Gastroesophageal sphincter (tissue), 4 donors: ENCODE data around the gene PAH. TPM values are rescaled to one million over a fixed set of nuclear protein-coding genes. Genes with fewer than 3 reads are reported as not detected.

Source experiments
- ATAC-seq: fragments of 150-250 bp; one replicate; pipeline ENCODE4 v1.9.1; 2016; ENCODE audit warnings: mild to moderate bottlenecking, moderate library complexity
- H3K27ac ChIP-seq, 4 donors: fragments of 200-600 bp; sonication (generic) in 3 of 4; 1 replicate in 3 of 4; 2 replicates in 1 of 4; pipeline ENCODE4 v1.5.1; 2016 to 2019
- H3K27me3 ChIP-seq: fragments of 200-600 bp; sonication (generic); one replicate; pipeline ENCODE4 v1.5.1; 2019
- H3K36me3 ChIP-seq, 2 donors: fragments of 200-600 bp; sonication (generic); one replicate each; pipeline ENCODE4 v1.5.1; 2019; ENCODE audit warnings: control low read depth in 1 of 2
- H3K4me1 ChIP-seq, 3 donors: fragments of 200-600 bp; sonication (generic); 1 replicate in 2 of 3; 2 replicates in 1 of 3; pipeline ENCODE4 v1.5.1; 2016 to 2019; ENCODE audit warnings: control low read depth in 2 of 3
- H3K4me3 ChIP-seq, 2 donors: fragments of 200-600 bp; sonication (generic); one replicate each; pipeline ENCODE4 v1.5.1; 2019; ENCODE audit warnings: mild to moderate bottlenecking in 1 of 2, moderate library complexity in 1 of 2
- H3K9me3 ChIP-seq, 3 donors: fragments of 200-600 bp; sonication (generic); one replicate each; pipeline ENCODE4 v1.5.1; 2017 to 2019; ENCODE audit warnings: control low read depth in 2 of 3
- EP300 ChIP-seq: sonication (generic); formaldehyde crosslinking; IDR thresholded peaks from one replicate; pipeline ENCODE4 v1.6.1; 2017; ENCODE audit warnings: antibody characterized with exemption, mild to moderate bottlenecking
- POLR2A ChIP-seq, 2 donors: fragments of 450-650 bp; IDR thresholded peaks; one replicate each; pipeline ENCODE4 v1.6.1; 2017; ENCODE audit warnings: antibody characterized with exemption in 2 of 2, mild to moderate bottlenecking in 2 of 2, moderate library complexity in 1 of 2
- POLR2AphosphoS5 ChIP-seq: sonication (generic); formaldehyde crosslinking; IDR thresholded peaks from one replicate; pipeline ENCODE4 v1.6.1; 2017; ENCODE audit warnings: antibody characterized with exemption
- WGBS, 2 donors: methylation state at CpG; one replicate each; pipeline ENCODE4 v1.1.5; 2018; ENCODE audit warnings: low coverage in 1 of 2; 5-methylcytosine and 5-hydroxymethylcytosine counted together
- total RNA-seq, 4 donors: library from RNA; depleted of rRNA; stranded (reverse); fragments of >200 nt; gene quantifications; one replicate each; pipeline ENCODE4 v1.1.0, GENCODE V29; 2016
- TF ChIP-seq, protein P1 (sequence below), 4 experiments: fragments of 200-600 bp in 2 of 4; fragments of 450-650 bp in 2 of 4; sonication (generic) in 1 of 4; IDR thresholded peaks; one replicate each; pipeline ENCODE4 v1.5.1; 2017 to 2019; ENCODE audit warnings: antibody characterized with exemption in 4 of 4, mild to moderate bottlenecking in 2 of 4, moderate library complexity in 2 of 4

The PAH gene
- total RNA-seq, 4 donors from 2014 or later, result 0.67 TPM; not detected in 3

DNA sequence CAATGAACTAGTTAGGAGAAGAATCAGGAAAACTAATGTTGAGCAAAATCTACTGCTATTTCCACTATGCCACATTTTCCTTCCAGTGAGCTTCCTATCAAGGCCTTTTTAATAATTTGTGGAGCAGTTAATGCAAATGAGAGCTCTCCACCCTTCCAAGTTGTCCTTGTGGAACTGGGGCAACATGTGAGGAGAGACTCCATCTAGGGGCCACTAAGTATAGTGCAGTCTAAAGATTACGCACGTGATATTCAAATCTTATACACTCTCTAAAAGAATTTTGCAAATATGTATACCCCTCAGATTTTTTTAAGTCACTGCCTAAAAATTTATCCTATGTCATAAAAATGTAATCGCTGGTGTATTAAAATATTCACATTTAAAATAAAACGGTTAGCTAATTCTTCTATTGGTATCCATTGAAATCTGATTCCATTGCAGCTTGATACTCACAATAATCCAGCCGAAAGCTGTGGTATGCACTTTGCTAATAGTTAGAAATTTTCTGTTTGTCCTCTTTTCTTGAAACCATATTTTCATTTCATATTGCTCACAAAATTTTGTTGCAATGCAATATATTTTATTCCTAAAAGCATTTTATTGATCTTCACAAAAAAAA is 100.1 kb downstream of the PAH start:
- H3K4me1 ChIP-seq, result no peaks in the 10 kb centered on the region
- TF ChIP-seq EP300 (no peak), POLR2A (IDR thresholded peaks at IDR 0.05) (no peak), POLR2AphosphoS5 (no peak)
- TF ChIP-seq, protein P1, sequence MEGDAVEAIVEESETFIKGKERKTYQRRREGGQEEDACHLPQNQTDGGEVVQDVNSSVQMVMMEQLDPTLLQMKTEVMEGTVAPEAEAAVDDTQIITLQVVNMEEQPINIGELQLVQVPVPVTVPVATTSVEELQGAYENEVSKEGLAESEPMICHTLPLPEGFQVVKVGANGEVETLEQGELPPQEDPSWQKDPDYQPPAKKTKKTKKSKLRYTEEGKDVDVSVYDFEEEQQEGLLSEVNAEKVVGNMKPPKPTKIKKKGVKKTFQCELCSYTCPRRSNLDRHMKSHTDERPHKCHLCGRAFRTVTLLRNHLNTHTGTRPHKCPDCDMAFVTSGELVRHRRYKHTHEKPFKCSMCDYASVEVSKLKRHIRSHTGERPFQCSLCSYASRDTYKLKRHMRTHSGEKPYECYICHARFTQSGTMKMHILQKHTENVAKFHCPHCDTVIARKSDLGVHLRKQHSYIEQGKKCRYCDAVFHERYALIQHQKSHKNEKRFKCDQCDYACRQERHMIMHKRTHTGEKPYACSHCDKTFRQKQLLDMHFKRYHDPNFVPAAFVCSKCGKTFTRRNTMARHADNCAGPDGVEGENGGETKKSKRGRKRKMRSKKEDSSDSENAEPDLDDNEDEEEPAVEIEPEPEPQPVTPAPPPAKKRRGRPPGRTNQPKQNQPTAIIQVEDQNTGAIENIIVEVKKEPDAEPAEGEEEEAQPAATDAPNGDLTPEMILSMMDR (IDR thresholded peaks at IDR 0.05), result peak in 3 of 4 experiments; percentile 26 to 45 (median 43)
- no peak overlapping the region for H3K27ac ChIP-seq
- H3K9me3 ChIP-seq, result no peaks in the 10 kb centered on the region
- WGBS, 2 donors, result 11 to 15% methylated on average over 5 of the region's 5 CpGs
- H3K27me3 ChIP-seq, result peaks cover 44% of the 10 kb centered on the region
- H3K4me3 ChIP-seq, result no peak overlapping the region
- ATAC-seq, result no peak
- no peaks in the 10 kb centered on the region for H3K36me3 ChIP-seq

DNA sequence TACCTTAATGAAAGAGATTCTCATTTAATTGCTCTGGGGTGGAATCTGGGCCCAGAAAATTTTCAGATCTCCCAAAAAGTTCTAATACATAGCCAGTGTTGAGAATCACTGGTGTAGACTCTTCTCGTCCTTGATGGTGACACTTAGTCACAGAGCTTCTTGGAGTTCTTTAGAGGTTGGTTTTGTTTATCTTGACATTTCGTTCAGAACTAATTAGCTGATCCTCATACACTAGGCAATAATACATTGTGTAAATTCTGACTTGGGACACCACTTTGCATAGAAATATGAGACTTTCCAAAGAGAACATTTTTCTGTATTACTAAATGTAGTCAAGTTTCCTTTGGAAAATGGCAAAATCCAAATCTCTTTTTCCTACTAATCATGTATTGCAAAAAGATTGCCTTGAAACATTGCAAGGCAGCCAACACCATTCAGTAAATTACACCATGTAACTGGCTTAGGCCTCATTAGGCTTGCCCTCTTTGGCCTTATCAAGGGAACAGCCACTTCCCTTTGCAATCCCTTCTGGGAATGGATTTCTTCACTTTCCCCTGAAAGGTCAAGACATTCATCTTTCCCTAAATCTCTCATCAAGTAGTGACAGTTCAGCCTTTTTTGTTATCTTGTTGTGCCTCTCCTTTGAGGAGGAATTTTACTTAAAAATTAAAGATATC is 102.2 kb downstream of the PAH start:
- Histone ChIP-seq H3K36me3 (no peaks in the 10 kb centered on the region), H3K4me1 (no peaks in the 10 kb centered on the region), H3K27me3 (peaks cover 34% of the 10 kb centered on the region), H3K4me3 (no peak overlapping the region), H3K9me3 (no peaks in the 10 kb centered on the region), H3K27ac (peak overlapping the region in 3 of 4 donors; percentile 10 to 51 (median 50))
- peak; percentile 88 for ATAC-seq
- 37 to 61% methylated on average over 2 of the region's 2 CpGs for WGBS, 2 donors
- TF ChIP-seq POLR2AphosphoS5 (peak; percentile 89), EP300 (no peak)

DNA sequence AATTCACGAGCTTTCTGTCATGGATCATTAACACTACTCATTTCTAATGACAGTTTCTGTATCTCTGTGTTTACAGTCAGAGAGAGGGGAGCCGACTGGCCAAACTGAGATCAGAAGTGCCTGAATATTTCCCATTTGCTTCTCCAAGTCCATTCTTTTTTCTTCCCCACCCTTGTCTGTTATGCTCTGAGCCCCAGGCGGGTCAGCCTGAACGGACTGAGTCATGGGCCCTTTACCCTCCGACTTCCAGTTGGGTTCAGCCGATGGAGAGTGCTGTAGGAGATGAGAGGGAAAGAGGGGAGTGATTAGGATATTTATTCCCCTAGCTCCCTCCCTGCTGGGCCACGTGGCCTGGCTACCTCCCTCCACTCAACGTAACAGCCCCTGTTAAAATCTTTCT is 104.7 kb downstream of the PAH start:
- no peak overlapping the region for H3K4me3 ChIP-seq
- H3K27ac ChIP-seq, result peak overlapping the region in 1 of 4 donors; percentile 7
- H3K27me3 ChIP-seq, result peaks cover 23% of the 10 kb centered on the region
- H3K9me3 ChIP-seq, result no peaks in the 10 kb centered on the region
- H3K4me1 ChIP-seq, result no peaks in the 10 kb centered on the region
- WGBS, 2 donors, result 14 to 20% methylated on average over 5 to 6 of the region's 8 CpGs
- ATAC-seq, result no peak
- no peaks in the 10 kb centered on the region for H3K36me3 ChIP-seq
- TF ChIP-seq POLR2A (IDR thresholded peaks at IDR 0.05) (no peak), POLR2AphosphoS5 (no peak), EP300 (no peak)
- TF ChIP-seq, protein P1 (IDR thresholded peaks at IDR 0.05), result no peak

DNA sequence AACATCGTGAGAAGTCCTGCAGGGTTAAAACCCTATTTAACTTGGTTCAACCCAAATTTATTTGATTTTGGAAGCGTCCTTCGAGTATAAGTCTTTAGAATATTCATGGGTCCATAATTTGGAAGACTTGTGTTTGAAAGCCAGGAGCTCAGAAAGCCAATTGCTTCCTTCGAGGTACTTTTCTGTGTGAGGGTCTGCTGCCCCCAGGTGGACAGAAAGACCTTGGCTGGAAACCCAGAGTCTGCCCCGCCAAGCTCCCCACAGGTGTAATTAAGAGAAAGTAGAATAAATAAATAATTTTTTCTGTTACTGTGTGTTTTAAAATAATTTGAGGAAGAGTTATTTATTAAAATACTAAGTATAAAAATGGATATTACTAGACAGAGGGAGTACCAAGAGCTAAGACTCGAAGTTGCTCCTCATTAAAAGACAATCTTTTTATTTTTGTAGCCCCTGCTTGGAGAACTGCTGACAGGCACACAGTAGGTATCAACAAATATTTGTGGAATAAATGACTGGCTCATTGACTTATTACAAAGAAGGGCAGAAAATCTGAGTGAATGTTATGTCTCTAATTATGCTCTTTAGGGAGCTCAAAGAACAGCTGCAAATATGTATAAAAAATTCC is 105.8 kb downstream of the PAH start:
- Histone ChIP-seq H3K9me3 (no peaks in the 10 kb centered on the region), H3K27ac (no peak overlapping the region), H3K36me3 (no peaks in the 10 kb centered on the region), H3K4me1 (no peaks in the 10 kb centered on the region), H3K27me3 (peaks cover 16% of the 10 kb centered on the region), H3K4me3 (no peak overlapping the region)
- 19 to 39% methylated on average over 4 to 6 of the region's 6 CpGs for WGBS, 2 donors
- no peak for ATAC-seq
- TF ChIP-seq POLR2A (IDR thresholded peaks at IDR 0.05), result no peak
- TF ChIP-seq, protein P1 (IDR thresholded peaks at IDR 0.05), result peak in 1 of 4 experiments; percentile 24

DNA sequence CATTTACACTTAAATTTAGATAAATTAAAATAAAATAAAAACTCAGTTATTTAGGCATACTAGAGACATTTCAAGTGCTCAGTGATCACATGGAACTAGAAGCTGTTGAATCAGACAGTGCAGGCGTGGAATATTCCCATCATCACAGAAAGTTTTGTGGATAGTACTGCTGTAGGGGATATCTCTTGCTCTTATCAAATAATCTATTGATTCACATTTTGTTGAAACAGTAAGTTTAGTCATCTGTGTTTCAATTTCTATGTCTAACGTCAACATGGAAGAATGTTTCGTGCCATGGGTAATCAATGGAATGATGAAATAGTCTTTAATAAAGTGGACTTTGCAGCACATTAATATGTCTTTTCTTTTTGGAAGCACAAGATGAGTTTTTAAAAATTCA is 108.6 kb downstream of the PAH start:
- no peak overlapping the region for H3K4me3 ChIP-seq
- TF ChIP-seq, protein P1 (IDR thresholded peaks at IDR 0.05), result no peak
- TF ChIP-seq POLR2AphosphoS5, result no peak
- no peak for TF ChIP-seq EP300
- no peak for TF ChIP-seq POLR2A (IDR thresholded peaks at IDR 0.05)
- no peaks in the 10 kb centered on the region for H3K9me3 ChIP-seq
- no peaks in the 10 kb centered on the region for H3K4me1 ChIP-seq
- H3K36me3 ChIP-seq, result no peaks in the 10 kb centered on the region
- ATAC-seq, result no peak
- H3K27ac ChIP-seq, result no peak overlapping the region
- 74 to 93% methylated on average over 3 of the region's 3 CpGs for WGBS, 2 donors
- H3K27me3 ChIP-seq, result peaks cover 4% of the 10 kb centered on the region
